Eye (tissue), 1 donor: Measurements from ENCODE around the gene OBI1.

Experiments used
- DNase-seq: peaks from one replicate; pipeline ENCODE4 v3.0.0-alpha.2; 2015

The OBI1 gene

DNA sequence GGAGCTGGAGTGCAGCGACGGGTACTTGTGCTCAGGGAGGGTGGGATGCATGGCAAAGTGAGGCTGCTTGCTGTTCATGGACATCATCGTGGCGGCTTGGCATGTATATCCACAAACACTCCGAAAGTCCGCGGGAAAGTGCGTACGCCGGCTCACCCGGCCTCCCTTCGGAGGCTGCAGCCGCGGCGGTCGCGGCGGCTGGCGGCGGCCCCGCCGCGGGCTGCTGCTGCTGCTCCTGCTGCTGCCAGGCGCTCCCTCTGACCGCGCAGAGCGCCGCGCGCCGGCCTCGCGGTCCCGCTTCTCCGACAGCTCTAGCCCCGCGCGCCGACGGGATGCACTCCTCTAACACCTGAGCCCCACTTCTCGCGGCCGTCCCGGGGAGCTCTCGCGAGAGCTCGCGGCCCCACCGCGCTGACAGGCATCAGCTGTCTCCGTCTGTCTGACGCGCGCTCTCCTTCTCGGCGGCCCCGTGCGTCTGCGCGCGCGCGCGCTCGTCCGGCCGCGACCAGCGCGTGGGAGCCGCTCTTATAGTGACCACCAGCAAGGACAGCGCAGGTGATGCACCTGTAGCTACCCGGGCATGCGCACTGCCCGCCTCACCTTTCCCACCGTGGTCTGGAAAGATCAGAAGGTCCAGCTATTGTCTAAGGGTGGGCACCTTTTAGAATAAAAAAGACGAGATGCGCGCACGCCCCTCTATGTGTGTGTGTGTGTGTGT is 55.6 kb downstream of the OBI1 start, which contains the start of gene POU4F1:
POU4F1 (minus strand) TSS at position 313 of the 718 bp plus-strand sequence; CDS start at position 87, 226 bp downstream.
- DNase-seq = peak; percentile 90

DNA sequence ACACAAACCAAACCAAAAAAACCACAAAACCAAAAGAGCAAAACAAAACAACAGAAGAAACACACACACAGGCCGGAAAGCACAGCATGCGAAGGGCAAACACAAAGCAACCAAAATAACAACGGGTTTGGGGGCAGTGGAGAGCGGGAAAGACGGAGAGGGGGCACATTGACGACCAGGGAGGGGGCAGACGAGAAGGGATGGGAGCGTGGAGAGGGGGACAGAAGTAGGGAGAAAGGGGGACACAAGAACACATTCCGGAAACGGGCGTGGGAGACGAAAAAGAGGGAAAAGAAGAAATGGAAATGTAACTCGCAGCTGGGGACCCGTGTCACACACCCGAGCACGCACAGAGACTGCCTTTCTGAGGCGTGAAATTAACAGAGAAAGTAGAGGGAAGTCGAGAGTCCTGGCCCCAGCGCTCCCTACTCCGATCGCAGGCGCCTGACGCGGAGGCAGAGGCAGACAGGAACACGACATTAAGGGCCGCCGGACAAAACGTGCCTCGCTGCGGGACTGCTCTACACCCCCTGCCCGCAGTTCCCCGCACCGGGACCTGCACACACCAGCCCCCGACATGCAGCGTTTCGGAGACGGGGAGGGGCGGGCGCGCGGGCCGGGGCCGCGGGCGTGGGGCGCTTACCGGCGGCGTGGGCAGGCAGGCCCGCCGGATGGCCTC is 56.3 kb downstream of the OBI1 start:
- peak; percentile 76 for DNase-seq

DNA sequence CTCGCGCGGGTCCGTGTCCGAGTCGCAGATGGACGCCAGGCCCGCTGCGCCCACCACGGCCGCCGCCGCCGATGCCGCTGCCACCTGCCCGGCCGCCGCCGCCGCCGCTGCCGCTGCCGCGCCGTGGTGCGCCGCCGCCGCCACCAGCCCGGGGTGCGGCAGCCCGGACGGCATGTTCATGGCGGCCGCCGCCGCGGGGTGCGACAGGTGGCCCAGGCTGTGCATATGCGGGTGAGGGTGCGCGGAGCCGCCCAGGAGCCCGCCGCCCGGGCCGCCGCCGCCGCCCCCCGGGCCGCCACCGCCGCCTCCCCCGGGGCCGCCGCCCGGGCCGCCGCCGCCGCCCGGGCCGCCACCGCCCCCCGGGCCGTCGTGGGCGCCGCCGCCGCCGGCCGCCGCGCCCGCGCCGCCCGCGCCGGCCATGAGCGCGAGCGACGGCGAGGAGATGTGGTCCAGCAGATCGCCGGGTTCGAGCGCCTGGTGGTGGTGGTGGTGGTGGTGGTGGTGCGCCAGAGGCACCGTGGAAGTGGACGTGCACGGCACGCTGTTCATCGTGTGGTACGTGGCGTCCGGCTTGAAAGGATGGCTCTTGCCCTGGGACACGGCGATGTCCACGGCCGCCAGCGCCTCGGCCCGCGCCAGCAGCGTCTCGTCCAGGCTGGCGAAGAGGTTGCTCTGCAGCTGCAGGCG is 56.9 kb downstream of the OBI1 start:
- DNase-seq = no peak

DNA sequence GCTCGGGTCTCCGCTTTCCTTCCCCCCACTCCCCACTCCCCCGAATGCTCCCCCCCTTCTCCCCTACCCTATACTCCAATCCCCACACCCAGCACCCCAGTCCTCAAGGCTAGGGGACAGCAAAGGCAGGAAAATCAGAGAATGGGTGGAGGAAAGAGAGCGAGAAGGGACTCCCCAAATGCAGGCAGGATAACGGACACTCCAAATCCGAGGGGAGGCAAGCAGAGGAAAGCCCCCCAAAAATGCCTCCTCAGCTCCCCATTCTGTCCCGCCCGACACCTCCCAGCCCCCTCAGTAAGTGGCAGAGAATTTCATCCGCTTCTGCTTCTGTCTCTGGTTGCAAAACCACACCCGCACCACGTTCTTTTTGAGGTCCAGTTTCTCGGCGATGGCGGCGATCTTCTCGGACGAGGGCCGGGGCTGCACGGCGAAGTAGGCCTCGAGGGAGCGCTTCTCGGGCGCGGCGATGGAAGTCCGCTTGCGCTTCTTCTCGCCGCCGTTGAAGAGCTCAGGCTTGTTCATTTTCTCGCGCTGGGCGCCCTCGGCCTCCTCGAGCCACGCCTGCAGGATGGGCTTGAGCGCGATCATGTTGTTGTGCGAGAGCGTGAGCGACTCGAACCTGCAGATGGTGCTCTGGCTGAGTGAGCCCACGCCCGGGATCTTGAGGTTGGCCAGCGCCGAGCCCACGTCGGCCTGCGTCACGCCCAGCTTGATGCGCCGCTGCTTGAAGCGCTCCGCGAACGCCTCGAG is 57.7 kb downstream of the OBI1 start:
- DNase-seq = peak; percentile 83

DNA sequence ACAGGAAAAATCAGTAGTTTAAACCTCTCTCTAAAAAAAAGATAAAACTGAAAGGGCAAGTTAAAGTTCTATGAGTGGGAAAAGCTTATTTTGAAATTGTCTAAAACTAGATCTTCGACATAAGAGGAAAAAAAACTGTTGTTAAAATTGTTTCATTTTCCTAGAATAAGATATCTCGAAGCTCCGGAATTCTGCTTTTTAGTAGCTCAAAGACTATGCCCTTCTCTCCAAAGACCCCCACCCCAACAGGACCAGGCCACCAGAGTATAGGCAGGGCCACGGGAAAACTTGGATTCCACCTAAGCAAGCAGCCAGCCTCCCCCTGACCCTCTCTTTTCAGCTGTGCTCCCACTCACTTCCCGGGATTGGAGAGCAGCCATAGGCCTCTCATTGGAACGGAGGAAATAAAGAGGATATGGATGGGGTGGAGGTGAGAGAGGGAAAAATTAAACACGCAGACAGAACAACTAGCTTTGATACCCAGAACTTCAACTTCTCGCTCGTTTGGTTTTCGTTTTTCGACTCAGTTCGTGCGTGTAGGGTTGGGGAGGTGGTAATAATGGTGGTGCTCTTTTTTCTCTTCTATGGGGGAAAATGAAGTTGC is 58.6 kb downstream of the OBI1 start:
- DNase-seq = no peak

DNA sequence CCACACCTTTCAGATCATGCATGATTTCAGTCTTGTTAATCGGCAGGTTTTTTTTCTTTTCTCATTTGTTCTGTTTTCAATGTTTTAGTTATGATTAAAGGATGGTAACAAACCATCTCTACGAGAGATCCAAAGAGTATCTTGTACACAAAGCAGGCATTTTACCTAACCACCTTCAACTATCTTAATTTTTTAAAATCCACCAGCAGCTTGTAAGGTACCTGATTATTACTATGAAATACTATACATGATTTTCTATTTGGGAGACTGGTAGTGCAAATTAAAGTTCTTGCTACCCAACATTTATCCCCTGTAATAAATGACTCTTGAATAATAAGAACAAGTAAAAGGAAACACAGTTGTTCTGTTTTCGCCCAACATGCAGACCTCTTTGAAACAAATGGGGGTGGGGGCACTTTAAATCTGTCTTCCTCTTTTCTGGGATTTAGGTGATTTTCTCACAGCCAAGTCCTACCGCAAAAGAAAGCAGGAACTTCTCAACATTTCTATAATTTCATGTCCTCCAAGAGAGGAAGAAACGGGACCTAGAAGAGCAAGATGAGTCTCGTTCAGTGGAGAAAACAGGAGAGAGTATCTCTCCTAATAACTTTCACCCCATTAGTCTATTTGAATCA is 59.2 kb downstream of the OBI1 start:
- DNase-seq = peak; percentile 72

DNA sequence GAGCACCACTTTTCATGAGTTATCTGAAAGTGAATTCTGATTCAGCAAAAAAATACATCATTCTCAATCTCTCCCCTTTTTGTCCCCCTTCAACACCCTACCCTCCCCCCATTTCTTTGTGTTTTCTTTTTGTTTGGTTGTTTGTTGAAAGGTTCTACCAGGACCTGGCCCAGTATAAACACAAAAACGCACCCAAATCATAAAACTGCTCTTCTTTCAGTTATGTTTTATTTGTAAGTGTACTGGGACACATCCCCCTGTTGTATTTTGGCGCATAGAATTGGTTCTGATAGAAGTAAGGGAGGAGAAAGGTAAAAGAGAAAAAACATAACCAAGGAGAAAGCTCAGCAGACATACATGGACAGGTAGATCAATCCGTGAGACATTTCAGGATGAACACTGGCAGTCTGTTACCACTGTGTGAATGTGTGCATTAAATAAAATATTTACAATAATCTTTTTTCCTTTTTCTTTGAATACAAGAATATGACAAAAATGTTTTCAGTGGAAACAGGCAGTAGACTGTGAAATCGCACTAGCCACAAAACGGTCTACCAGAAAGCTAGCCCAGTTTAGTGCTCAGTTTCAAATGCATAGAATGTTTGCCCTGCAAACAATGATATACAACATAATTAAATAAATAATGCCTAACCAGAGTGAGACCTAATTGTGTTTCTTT is 59.9 kb downstream of the OBI1 start:
- peak; percentile 64 for DNase-seq

DNA sequence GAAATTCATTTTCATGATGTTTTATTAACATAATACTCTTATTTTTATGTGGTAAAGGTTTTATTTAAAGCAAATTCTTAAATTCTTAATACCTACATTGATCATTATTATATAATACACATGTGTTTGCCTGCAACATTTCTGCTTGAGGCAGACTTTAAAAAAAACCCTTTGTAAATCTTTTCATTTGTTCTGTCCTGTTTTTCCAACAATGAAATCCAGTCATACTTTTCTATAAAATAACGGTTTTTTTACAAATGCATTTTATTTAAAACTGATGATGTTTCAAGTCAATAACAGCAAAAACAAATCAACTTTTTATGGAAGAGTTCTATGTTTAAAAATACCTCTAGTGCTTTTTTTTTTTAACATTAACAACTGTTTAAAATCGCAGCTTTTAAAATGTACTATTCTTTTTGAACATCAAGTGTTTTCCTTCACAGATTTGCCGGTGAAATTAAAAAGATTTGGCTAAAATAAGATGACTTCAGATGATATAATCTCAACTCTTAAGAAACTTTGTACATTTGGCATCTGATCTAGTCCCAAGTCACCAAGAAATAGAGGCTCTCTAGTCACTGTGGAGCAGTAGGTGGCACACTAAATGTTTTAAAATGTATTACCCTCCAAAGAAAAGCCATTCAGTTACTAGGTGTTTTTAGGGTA is 60.7 kb downstream of the OBI1 start:
- peak; percentile 54 for DNase-seq

DNA sequence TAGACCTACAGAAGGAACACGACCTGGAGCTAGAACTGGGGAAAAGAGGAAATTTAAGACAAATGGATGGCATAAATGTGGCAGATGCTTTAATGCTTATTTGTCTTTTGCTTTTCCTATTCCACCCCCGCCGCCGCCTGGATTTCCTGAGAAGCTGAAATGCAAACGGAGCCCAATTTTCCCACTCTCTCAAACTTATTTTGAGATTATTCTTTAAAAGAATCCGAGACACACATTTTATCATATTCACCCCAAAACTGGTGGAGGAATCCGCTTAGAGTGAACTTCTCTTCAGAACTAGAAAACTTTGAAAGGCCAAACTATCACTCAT is 61.4 kb downstream of the OBI1 start:
- no peak for DNase-seq

DNA sequence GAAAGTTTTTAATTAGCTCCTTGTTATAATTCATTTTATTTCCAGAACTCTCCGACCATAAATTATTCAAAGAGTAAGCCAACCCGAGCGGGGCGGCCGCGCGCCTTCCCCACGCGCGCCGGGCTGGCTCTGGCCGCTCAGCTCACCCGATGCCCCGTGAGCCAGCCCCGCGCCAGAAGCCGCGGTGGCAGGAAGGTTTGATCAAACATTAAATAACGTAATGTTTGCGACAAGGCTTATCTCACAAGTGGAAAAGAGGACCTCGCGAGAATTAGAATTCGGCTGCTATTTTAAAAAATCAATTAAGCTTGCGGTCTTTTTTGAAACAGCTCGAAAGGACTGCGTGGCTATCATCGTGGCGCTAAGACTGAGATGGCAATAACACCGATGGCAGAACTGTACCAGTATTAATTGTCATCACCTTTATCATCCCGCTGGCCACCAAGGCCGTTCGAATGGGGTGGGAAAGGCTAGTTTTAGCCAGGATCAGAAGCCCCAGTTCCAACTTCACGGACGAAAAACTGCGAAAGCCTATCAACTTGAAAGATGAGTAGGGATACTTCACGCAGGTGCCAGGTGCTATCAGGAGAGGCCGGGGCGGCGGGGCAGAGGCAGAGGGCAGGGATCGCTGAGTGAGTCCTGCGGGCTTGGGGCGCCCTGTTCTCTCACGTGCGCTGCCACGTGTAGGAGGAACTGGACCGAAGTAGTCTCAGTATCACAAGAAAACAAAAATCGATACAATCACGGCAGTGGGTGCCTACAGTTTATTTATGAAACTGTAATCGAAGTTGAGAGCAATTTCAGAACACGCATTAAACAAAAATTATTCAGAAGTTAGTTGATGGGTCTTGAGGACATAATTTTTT is 62.0 kb downstream of the OBI1 start:
- DNase-seq = peak; percentile 76

DNA sequence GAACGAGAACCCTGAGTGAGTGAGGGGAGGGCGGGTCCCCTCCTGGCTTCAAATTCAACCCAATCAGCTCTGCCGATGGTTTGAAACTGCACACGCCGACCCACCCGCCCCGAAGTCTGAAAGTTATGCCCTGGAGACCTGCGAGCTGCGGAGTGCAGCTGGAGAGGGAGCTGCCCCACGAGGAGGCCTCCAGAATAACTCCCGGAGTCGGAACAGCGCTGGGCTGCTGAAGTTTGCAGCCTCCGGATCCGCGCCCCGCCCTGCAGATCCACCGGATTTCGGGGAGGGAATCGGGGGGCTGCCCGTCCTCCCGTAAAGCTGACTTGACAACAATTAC is 62.6 kb downstream of the OBI1 start:
- DNase-seq = no peak

DNA sequence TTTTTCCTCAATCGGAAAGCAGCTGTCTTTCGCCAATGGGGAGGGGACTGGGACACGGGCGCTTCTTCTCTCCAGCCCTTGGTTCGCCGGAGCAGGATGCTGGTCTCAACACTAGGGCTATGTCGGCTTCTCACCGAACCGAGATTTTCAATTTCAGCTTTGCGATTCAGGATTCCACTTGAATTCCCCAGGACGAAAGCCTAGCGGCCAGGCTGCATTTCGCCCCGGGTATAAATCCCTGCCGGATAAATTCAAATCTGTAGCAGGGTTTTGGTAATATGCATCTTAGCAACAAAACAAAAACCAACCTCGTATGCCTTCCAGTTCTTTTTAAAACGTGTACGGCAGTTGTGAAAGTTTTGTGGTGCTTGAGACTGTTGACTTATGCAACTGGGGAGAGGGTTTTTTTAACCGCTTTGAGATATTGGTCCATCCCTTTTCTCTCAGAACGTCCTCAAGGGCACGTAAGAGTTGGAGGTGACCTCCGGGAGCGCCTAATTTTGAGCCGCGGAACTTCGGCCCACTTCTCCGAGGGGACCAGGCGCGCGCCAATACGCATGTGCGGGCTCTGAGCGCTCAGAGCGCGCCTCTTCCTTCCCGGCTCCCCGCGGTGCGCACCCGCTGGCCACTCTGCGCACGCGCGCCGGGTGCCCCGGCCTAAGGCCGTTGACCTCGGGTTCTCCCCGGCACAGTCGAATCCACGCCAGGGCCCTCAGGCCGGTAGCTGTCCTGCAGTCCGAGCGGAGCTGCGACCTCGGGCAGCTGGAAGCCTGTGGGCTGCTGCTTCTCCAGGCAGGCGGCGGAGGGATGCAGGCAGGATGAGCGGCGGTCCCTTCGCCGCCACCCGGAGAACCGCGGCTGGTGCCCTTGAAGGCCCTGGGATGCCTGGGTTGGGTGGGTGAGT is 63.2 kb downstream of the OBI1 start:
- peak; percentile 73 for DNase-seq

DNA sequence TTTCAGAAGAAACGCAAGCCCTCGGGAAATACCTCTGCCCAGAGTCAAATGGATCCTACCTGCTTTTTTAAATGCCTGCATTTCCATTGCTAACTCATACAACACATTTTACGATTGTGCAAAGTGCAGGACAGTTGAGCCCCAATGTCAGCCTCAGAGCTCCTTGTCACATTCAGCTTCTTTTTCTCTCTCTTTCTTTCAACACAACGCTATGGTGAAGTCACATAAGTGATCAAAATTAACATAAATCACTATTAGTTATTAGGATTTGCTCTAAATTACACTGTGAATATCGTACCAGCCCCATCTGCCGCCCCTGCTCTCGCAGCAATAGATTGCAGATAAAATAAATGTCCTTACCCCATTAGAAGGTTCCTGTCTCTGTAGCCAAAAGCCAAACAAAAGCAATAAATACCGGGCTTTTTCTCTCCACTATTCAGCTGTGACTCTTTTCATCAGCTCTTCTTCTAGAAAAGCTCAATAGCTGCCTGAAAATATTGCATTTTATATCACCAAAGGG is 64.4 kb downstream of the OBI1 start:
- DNase-seq = peak; percentile 58

DNA sequence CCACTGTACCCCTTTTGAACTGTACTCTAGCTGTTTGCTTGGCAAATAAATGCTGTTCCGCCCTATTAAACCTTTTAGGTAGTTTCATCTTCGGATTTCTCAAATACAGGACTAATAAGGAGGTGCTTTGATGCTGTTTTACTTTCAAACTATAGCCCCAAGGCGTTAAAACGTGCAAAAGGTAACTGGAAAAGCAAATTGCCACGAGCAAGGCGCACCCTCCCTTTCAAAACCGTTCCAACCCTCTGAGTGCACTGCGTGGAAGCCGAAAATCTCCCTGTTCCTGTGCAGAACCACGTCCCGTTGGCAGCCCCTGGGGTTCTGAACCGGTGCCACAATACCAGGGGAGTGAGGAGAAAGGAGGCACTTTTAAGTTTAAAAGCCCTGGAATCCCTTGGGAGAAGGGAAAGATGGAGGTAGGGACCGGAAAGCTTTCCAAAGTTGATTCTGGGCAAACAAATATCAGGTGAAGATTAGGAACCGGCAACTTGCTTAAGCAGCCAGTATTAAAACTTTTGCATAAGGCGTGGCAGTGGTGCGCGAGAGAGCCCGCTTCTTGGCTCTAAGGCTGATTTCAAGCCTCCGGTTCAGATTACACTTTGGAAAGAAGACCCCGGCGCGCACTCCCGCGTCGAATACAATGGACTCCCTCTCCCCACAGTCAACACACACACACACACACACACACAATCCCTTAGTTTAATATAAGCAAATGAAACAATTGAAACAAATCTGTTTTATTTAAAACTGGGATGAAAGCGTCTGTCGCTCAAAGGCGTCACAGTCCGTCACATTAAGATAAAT is 65.1 kb downstream of the OBI1 start:
- DNase-seq = peak; percentile 59

DNA sequence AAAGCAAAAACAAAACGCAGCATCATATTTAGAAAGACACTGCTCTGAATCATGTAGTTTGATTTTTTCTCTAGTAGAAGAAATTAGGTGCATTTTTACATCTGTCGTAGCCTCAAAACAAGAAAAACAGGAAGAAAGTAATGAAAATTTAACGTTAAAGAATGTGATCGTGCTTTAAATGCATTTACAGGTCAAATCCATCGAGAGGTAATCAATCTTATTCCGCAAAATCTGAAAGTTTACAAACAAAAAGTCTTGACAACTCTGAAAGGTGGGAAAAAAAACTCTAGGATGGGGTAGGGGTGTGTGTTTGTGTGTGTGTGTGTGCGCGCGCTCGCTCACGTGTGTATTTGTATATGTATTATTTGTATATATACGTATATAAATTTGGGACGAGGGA is 65.8 kb downstream of the OBI1 start:
- no peak for DNase-seq

DNA sequence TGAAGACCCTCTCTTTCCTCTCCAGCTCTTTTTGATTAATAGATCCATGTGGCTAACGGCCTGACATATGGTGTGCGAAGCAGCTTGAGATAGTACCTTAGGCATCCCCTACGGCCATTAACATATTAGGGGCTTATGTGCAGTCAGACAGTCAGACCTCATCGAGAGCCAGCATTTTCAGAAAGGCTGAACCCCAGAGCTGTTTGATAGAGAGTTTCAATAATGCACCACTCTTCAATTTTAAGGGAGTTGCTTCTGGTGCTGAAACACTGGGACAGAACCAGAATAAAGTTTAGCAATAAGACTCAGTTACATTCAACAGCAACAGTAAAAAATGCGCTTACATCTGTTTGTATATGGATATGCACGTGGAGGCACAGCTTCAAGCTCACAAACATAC is 66.4 kb downstream of the OBI1 start:
- DNase-seq = peak; percentile 75

DNA sequence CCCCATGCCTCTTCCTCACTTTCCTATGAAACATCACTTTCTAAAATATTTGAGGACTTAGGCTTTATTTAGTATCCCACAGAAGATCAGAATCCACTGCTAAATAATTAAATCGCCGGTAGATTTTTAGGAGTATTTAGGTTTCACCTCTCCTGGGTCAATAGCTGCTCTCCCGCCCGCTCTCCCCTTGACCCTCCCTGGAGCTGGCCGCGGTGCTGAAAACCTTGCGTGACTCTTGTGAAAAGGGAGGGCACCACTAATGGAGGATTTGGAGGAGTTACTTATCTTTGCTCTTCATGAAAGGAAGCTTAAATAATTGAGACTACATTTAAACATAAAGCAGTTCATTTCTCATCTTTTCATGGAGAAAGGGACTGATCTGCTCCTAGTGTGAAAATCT is 69.7 kb downstream of the OBI1 start:
- peak; percentile 86 for DNase-seq

DNA sequence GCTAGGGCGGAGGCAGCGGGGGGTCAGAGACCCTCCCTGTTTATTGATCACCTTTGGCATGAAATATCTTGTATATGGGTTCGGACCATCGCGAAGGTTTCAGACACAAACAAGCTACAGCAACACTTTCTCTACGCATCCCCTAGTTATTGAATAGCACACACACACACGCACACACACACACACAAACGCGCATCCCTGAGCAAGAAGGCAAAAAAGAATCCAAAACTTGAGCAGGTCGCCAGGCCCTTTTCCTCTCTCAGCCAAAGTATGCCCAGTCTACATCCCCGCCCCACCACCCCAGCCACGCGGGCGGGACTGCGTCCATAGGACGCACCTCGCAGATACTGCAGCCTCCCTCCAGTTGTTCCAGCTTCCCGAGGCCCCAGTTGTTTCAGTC is 71.6 kb downstream of the OBI1 start:
- DNase-seq = no peak
